Amygdala (tissue), 56 donors: Measurements from ENCODE around the gene POFUT2.

Experiments
- DNase-seq, 56 donors: peaks; one replicate each; lab custom pipeline; 2025; lab: John Stamatoyannopoulos, UW

Gene POFUT2

DNA sequence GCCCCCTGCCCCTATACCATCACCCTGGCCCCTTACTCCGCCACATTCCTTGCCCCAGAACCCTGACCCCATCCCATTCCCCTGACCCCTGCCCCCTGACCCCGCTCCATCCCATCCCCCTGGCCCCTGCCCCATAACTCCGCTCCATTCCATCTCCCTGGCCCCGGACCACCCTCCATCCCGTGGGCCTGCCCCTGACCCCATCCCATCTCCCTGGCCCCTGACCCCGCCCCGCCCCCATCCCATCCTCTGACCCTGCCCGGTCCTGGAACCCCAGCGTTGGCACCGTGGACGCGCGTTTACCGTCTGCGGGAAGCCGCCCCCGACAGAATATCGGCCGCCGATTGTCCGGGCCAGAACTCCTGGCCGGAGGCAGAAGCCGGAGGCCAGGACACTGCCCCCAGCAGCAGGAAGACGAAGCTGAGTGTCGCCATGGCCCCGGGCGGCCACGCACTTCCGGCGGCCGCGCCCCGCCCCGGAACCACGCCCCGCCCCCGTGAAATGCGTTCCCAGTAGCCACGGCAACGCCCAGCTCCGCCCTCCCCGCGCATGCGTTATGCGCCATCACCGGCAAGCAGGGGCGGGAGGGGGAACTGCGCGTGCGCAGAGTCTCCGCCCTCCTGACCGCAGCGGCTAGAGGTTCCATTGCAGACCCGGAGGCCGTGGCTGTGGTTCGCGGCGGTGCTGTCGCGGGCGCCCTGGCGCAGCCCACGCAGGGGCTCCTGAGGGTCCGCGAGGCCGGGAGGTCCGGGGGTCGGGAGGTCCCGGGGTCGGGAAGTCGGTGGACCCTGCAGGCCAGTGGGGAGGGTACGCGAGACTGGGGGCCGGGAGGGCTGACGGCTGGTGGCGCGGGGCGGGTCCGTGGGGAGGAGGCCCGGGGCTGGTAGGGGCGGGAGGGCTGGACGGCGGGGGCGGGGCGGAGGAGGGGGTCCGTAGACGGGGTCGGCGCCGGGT is at the start of gene POFUT2:
POFUT2 (minus strand) TSS at position 458 of the 954 bp plus-strand sequence; CDS start at position 434, 24 bp downstream.
- DNase-seq = peak; percentile 63 to 98 (median 93)

- peak in 16 of 56 donors; percentile 10 to 75 (median 36) for DNase-seq
Measured at GRCh38 chr21:45336870-45337269, 49.2 kb upstream of the POFUT2 start.

DNA sequence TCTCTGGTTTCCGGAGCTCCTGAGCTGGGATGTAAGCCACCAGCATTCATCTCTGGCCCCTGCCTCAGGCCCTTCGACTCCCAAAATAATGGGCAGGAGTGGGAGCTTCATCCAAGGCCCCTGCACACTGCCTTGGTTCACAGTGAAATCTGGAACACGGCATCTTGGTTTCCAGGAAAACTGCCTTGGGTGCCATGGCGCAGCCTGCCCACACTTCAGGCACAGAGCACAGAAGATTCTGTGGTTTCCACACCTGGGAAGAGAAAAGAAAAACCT is 48.8 kb upstream of the POFUT2 start:
- DNase-seq = no peak

DNA sequence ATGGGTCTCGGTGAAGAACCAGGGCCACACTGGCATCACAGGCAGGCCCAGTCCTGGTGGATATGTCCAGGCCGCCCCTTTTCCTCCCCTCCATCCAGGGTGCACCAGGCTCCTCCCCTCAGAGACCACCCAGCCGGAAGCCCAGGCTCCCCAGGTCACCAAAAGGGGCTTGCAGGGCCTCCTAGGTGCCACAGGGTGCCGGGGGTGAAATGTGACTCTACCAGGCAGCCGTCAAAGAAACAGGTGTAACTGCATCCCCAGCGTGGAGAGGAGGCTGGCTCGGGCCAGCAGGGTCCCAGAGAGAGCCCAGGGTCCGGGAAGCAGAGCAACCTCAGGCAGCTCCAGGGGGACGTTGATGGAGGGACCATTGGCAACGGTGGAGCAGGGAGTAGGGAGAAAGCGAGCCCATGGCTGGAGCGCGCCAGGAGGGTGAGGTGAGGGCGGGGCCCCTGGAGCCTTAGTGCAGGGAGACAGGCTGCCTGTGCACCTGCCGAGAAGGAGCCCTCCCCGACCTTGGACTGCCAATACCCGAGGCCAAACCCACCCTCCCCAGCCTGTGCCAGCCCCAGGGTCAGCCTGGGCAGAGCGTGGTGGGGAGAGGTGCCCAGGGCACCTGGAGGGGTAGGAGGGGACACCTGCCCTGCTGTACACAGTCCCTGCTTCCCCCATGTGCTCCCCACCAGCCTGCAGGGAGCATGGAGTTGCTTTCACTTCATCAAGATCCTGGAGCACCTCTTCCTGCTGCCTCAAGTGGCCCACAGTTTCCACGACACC is 48.3 kb upstream of the POFUT2 start:
- DNase-seq = no peak

GRCh38 chr21:45335151-45335760 is 47.6 kb upstream of the POFUT2 start:
- no peak for DNase-seq

- no peak for DNase-seq
Measured at GRCh38 chr21:45334591-45335081, 46.9 kb upstream of the POFUT2 start.

GRCh38 chr21:45334134-45334533 is 46.4 kb upstream of the POFUT2 start:
- DNase-seq = no peak

GRCh38 chr21:45333583-45334121 is 46.0 kb upstream of the POFUT2 start:
- DNase-seq = no peak

DNA sequence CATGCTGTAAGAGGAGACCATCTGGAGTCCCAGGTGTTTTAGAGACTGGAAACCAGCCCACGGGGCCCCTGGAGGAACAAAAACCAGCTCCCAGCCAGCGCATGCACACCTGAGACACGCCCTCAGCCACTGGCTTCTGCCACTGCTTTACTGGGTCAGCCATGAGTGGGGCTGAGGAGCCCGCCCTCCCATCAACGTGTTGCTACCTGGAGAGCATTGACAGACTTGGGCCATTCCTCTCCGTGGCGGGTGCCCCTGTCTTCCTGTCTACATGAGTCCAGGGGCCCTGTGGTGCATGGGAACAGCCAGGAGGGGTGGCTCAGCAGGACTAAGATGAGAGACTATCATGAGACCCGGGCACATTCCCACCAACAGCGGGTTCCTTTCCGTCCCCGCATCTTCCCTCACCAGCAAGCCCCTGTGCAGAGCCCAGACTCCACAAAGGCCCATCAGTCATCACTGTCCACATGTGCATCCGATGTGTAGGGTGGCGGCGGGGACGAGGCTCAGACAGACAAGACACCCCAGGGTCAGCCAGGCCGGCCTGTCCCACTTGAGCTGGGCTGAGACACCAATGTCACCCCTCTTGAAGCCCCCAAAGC is 45.4 kb upstream of the POFUT2 start:
- DNase-seq = no peak

GRCh38 chr21:45332415-45332814 is 44.7 kb upstream of the POFUT2 start:
- DNase-seq = no peak

GRCh38 chr21:45331531-45332147 is 43.9 kb upstream of the POFUT2 start:
- no peak for DNase-seq

DNA sequence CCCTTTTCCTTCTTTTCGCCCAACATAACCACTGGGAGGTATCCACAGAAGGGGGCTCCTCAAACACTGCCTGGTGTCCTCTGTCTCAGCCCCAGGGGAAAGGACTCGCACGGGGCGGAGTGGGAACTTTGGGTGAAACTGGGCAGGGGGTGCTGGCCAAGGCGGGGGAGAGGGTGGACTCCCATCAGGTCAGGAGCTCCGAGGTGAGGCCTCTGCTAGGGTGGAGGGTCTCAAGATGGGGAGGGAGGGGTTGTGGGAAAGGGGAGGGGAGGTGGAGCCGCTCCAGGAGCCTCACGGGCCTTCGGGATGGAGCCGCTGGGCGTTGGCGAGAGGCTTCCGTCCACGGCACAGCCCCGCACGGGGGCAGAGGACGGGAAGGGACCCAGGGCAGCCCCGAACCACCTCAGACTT is 43.2 kb upstream of the POFUT2 start:
- DNase-seq = no peak

DNA sequence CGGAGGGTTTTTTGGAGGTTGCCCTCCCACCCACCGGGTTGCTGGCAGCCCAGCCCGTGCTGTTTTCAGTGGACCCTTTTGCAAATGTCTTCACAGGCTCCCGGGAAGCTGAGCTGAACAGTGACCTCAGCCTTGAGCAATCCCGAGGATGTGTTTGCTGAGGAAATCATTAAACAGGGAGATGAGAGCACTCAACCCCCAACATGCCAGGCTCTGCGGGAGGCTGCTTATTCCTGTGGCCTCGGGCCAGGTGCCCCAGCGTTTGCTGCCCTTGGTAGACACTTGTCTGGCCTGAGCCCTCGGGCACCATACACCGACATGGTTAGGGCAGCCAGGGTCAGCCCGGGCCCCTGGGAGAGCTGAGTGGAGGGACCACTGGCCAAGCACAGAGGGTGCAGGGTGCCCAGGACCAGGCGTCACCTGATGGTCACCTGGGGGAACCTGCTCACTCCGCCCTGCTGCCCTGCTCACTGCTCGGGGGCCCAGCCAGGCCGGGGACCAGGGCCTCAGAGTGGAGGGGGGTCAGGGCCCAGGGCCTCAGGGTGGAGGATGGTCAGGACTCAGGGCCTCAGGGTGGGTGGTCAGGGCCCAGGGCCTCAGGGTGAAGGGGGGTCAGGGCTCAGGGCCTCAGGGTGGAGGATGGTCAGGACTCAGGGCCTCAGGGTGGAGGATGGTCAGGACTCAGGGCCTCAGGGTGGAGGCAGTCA is 42.5 kb upstream of the POFUT2 start:
- no peak for DNase-seq

- DNase-seq = no peak
Measured at GRCh38 chr21:45329261-45330074, 41.8 kb upstream of the POFUT2 start.

- no peak for DNase-seq
Measured at GRCh38 chr21:45328198-45329091, 40.8 kb upstream of the POFUT2 start.

DNA sequence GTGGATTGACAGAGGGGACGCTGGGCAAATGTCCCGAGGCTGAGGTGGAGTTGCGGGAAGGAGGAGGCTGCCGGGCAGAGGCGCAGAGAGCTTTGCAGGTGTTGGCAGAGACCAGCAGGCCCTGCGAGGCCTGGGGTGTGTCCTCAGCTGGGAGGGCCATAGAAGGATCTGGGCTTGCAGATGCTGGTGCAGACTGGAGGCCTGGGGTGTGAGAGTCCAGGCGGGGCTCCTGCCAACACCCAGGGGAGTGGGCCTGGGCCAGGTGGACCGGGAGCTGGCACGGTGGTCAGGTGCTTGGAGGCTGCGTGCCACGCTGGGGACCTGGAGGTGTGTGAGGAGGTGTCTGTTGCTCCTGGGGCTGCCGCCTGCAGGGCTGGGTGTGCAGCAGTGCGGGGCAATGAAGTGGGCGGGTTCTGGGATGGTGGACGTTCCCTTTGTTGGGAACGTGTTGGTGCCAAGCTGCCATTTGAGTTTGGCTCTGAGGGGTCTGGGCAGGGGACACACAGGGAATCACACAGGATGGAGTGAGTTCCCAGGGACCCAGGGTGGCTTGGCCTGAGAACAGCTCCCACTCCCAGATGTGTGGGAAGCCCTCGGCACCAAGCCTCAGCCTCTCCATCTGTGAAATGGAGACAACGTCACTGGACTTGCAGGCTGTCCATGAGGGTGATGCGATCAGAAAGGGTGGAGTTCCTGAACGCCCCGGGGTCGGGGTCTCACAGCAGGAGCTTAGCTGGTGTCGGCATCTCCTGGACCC is 39.9 kb upstream of the POFUT2 start:
- no peak for DNase-seq
